GM18520 (cell line): Measurements from ENCODE around the gene BTRC.
"Not testable (repeated sequence)": the region's sequence is repeated elsewhere in the genome, so short reads cannot be mapped to it uniquely, and the experiment has no call there.

ENCODE experiments used
- ATAC-seq: cut with Tn5 transposase; IDR thresholded peaks from one replicate; pipeline ENCODE4 v1.9.1; 2021; ENCODE audit not compliant: unreplicated experiment

The BTRC gene

GRCh38 chr10:101341438-101341837 is 12.5 kb upstream of the BTRC start:
- no peak for ATAC-seq

GRCh38 chr10:101346177-101346576 is 7.8 kb upstream of the BTRC start:
- no peak for ATAC-seq

- no peak for ATAC-seq
Observed at GRCh38 chr10:101351017-101351416, 2.9 kb upstream of the BTRC start.

GRCh38 chr10:101351477-101351876 is 2.5 kb upstream of the BTRC start:
- no peak for ATAC-seq

GRCh38 chr10:101352857-101353256 is 1.1 kb upstream of the BTRC start:
- ATAC-seq = not testable (repeated sequence)

GRCh38 chr10:101354328-101355071 is 535 bp downstream of the BTRC start:
- ATAC-seq = no peak

GRCh38 chr10:101355072-101355706 is 1.2 kb downstream of the BTRC start:
- no peak for ATAC-seq

- no peak for ATAC-seq
Observed at GRCh38 chr10:101356132-101356531, 2.2 kb downstream of the BTRC start.

- ATAC-seq = no peak
Observed at GRCh38 chr10:101357958-101358357, 4.0 kb downstream of the BTRC start.

- ATAC-seq = no peak
Observed at GRCh38 chr10:101358706-101359300, 4.8 kb downstream of the BTRC start.

- not testable (repeated sequence) for ATAC-seq
Observed at GRCh38 chr10:101360090-101360489, 6.1 kb downstream of the BTRC start.

GRCh38 chr10:101360841-101361240 is 6.9 kb downstream of the BTRC start:
- ATAC-seq = not testable (repeated sequence)

GRCh38 chr10:101363850-101364400 is 10.0 kb downstream of the BTRC start:
- no peak for ATAC-seq

GRCh38 chr10:101364721-101365120 is 10.8 kb downstream of the BTRC start:
- ATAC-seq = no peak

GRCh38 chr10:101367569-101368453 is 13.8 kb downstream of the BTRC start:
- ATAC-seq = no peak

GRCh38 chr10:101373063-101373462 is 19.1 kb downstream of the BTRC start:
- ATAC-seq = no peak

GRCh38 chr10:101373993-101374392 is 20.0 kb downstream of the BTRC start:
- ATAC-seq = not testable (repeated sequence)

- ATAC-seq = no peak
Observed at GRCh38 chr10:101375076-101375475, 21.1 kb downstream of the BTRC start.

GRCh38 chr10:101379663-101380352 is 25.8 kb downstream of the BTRC start:
- no peak for ATAC-seq

- no peak for ATAC-seq
Observed at GRCh38 chr10:101380353-101381017, 26.5 kb downstream of the BTRC start.
